ENCODE data around the gene DTNBP1. TPM values are rescaled to one million over a fixed set of nuclear protein-coding genes. Genes with fewer than 3 reads are reported as not detected.

The DTNBP1 gene
- total and polyA plus RNA-seq, 2 of the 4 experiments (the other 2 are of a cell fraction), result 4.8 to 18.7 TPM

DNA sequence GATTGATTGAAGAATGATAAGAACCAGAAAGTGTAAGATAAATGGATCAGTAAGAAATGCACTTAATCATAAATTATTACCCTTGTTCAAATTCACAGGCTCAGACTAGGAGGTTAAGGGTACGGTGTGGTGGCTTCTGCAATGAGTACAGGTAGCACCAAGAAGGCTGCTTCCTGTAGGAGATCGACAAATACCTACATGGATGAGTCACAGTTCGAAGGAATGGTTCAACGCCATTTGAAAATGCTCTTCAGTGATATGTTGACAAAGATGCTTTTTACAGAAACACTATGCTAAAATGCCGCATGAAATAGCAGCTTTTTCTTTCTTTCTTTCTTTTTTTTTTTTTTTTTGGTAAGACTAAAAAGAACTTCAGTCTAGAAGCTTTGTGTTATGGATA is 116.2 kb downstream of the DTNBP1 start:
- Histone ChIP-seq H2BK120ac (ENCODE audit: low read depth, low read length) (peak overlapping the region; percentile 32), H4K20me1 (ENCODE audit: insufficient read depth, low read length) (no peaks in the 10 kb centered on the region; the same call in 1 of the 2 replicates), H3K36me3 (ENCODE audit: control insufficient read depth, insufficient read depth, low read length) (no peaks in the 10 kb centered on the region), H2AK9ac (replicated peaks; ENCODE audit: low read depth, low read length, poor library complexity) (no peak overlapping the region), H2AFZ (replicated peaks; ENCODE audit: low read length, poor library complexity) (no peak overlapping the region), H3K23ac (ENCODE audit: low read depth, low read length) (peak overlapping the region; percentile 58; the same call in 1 of the 2 replicates), H3K9me1 (ENCODE audit: insufficient read depth, low read length) (peaks cover 7% of the 10 kb centered on the region; the same call in 1 of the 2 replicates), H3K9ac (ENCODE audit: low read depth, low read length) (no peak overlapping the region), H3K27ac (ENCODE audit: insufficient read depth, low read length) (peak overlapping the region; percentile 52; the same call in 1 of the 2 replicates), H3K27me3 (ENCODE audit: control insufficient read depth, insufficient read depth, low read length) (no peaks in the 10 kb centered on the region), H2BK15ac (ENCODE audit: low read depth, low read length) (no peak overlapping the region), H3K79me1 (ENCODE audit: low read depth in 1 of 2, low read length in 2 of 2) (peaks cover 0 to 9% of the 10 kb centered on the region in 2 experiments; a peak in 2 of 4 replicates), H3K4me2 (ENCODE audit: low read depth, low read length) (no peak overlapping the region; the same call in 1 of the 2 replicates), H2BK5ac (ENCODE audit: low read depth, low read length, poor library complexity, severe bottlenecking) (no peak overlapping the region), H3K4me1 (ENCODE audit: control insufficient read depth, insufficient read depth, low read length) (peaks cover 6% of the 10 kb centered on the region), H4K5ac (ENCODE audit: low read depth, low read length) (peak overlapping the region; percentile 12; the same call in 1 of the 2 replicates), H3K56ac (ENCODE audit: extremely low read depth, insufficient read depth, low read length) (no peak overlapping the region), H4K91ac (ENCODE audit: insufficient read depth, low read depth, low read length) (no peak overlapping the region), H4K8ac (ENCODE audit: low read depth in 2 of 2, low read length in 2 of 2) (peak overlapping the region in 1 of 2 experiments; percentile 52; a peak in 1 of 4 replicates), H3K4me3 (ENCODE audit: insufficient read depth, low read depth, low read length) (no peak overlapping the region), H3K9me3 (ENCODE audit: control insufficient read depth, insufficient read depth, low read length) (no peaks in the 10 kb centered on the region), H3K18ac (ENCODE audit: low read depth, low read length) (peak overlapping the region; percentile 50; the same call in 1 of the 2 replicates), H2AK5ac (ENCODE audit: low read depth, low read length) (peak overlapping the region; percentile 74), H2BK20ac (ENCODE audit: low read depth, low read length) (no peak overlapping the region), H3K14ac (replicated peaks; ENCODE audit: low read depth, low read length) (no peak overlapping the region), H3K4ac (ENCODE audit: low read depth, low read length) (peak overlapping the region; percentile 52)
- ATAC-seq (ENCODE audit: low read depth), result no peak
- no peak for TF ChIP-seq RCOR1 (IDR thresholded peaks at IDR 0.05; ENCODE audit: insufficient replicate concordance, low read length)
- no peak for TF ChIP-seq MAZ (IDR thresholded peaks at IDR 0.05; ENCODE audit: borderline replicate concordance, low read depth, low read length)
- no peak for TF ChIP-seq MAFK (IDR thresholded peaks at IDR 0.05; ENCODE audit: low read depth, low read length)
- TF ChIP-seq MXI1 (IDR thresholded peaks at IDR 0.05; ENCODE audit: borderline replicate concordance, low read depth, low read length), result no peak
- TF ChIP-seq, protein P1, sequence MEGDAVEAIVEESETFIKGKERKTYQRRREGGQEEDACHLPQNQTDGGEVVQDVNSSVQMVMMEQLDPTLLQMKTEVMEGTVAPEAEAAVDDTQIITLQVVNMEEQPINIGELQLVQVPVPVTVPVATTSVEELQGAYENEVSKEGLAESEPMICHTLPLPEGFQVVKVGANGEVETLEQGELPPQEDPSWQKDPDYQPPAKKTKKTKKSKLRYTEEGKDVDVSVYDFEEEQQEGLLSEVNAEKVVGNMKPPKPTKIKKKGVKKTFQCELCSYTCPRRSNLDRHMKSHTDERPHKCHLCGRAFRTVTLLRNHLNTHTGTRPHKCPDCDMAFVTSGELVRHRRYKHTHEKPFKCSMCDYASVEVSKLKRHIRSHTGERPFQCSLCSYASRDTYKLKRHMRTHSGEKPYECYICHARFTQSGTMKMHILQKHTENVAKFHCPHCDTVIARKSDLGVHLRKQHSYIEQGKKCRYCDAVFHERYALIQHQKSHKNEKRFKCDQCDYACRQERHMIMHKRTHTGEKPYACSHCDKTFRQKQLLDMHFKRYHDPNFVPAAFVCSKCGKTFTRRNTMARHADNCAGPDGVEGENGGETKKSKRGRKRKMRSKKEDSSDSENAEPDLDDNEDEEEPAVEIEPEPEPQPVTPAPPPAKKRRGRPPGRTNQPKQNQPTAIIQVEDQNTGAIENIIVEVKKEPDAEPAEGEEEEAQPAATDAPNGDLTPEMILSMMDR (conservative IDR thresholded peaks at IDR 0.05; ENCODE audit: low read depth, low read length), result no peak
- TF ChIP-seq POLR2A (IDR thresholded peaks at IDR 0.05; ENCODE audit: low read depth, low read length), result no peak
- no peak for TF ChIP-seq SMC3 (IDR thresholded peaks at IDR 0.05; ENCODE audit: low read depth, low read length)
- TF ChIP-seq CHD1 (IDR thresholded peaks at IDR 0.05; ENCODE audit: low read depth, low read length), result no peak
- no peak for TF ChIP-seq BHLHE40 (IDR thresholded peaks at IDR 0.05; ENCODE audit: low read depth, low read length)
- TF ChIP-seq NFE2L2 (IDR thresholded peaks at IDR 0.05; ENCODE audit: low read depth, low read length), result no peak
- no peak for TF ChIP-seq CEBPB (IDR thresholded peaks at IDR 0.05; ENCODE audit: low read depth, low read length)
- TF ChIP-seq, protein P2, sequence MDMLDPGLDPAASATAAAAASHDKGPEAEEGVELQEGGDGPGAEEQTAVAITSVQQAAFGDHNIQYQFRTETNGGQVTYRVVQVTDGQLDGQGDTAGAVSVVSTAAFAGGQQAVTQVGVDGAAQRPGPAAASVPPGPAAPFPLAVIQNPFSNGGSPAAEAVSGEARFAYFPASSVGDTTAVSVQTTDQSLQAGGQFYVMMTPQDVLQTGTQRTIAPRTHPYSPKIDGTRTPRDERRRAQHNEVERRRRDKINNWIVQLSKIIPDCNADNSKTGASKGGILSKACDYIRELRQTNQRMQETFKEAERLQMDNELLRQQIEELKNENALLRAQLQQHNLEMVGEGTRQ (IDR thresholded peaks at IDR 0.05; ENCODE audit: low read depth, low read length), result no peak
- DNase-seq, result no peak
- intact Hi-C loops (cut with micrococcal nuclease) (loop anchor here (2.0 kb wide), 1 partner anchor 14 kb away; no protein-coding TSS in a partner anchor), dilution Hi-C loops (cut with HindIII; ENCODE audit: low sequenced_read_pairs, unreplicated experiment) (no loop called here), in situ Hi-C loops (cut with MboI; ENCODE audit: low sequenced_read_pairs) (no loop called here)
- no CpG with 5 or more reads among the region's 5 CpGs for WGBS, 2 experiments (ENCODE audit: extremely low coverage in 2 of 2, insufficient read length in 1 of 2)
- BruUV-seq (replicated peaks), result no TSS peak
- POLR2A ChIA-PET (ENCODE audit: unreplicated experiment), result no interaction called here
- CTCF ChIA-PET, result no interaction called here
